CD8-positive, alpha-beta memory T cell (primary cell): Measurements from ENCODE around the gene SNX20. TPM values are rescaled to one million over a fixed set of nuclear protein-coding genes. Genes with fewer than 3 reads are reported as not detected.
A peak's percentile ranks its signal among the peaks of the same experiment; 100 is the strongest.

Source experiments
- CTCF ChIA-PET: fragments of 350-600 bp; sonication (Branson Sonifier 250); formaldehyde crosslinking; loops from one replicate; lab custom pipeline; 2021; ENCODE audit warnings: antibody characterized with exemption; lab: Charles Lee
- POLR2A ChIA-PET: fragments of 350-600 bp; sonication (Branson Sonifier 250); formaldehyde crosslinking; loops from one replicate; lab custom pipeline; 2021; ENCODE audit warnings: antibody characterized with exemption; lab: Charles Lee
- DNase-seq, 5 donors: peaks; one replicate each; pipeline versions ENCODE4 v3.0.0 to v3.0.0-alpha.2; 2020 to 2022; ENCODE audit warnings: mixed read lengths in 1 of 5
- H3K27ac ChIP-seq: one replicate; pipeline ENCODE4 v1.7.0; 2013; ENCODE audit warnings: low read depth, mild to moderate bottlenecking, low read length, moderate library complexity
- H3K27me3 ChIP-seq: 2 replicates; pipeline ENCODE4 v1.7.0; 2013; ENCODE audit warnings: low read length, mild to moderate bottlenecking; ENCODE audit not compliant: insufficient read depth, poor library complexity, severe bottlenecking
- H3K36me3 ChIP-seq: 2 replicates; pipeline ENCODE4 v1.7.0; 2013; ENCODE audit warnings: mild to moderate bottlenecking, low read length, moderate library complexity; ENCODE audit not compliant: insufficient read depth
- H3K4me1 ChIP-seq: 2 replicates; pipeline ENCODE4 v1.7.0; 2013; ENCODE audit warnings: mild to moderate bottlenecking, low read length, moderate library complexity; ENCODE audit not compliant: insufficient read depth
- H3K4me3 ChIP-seq: 2 replicates; pipeline ENCODE4 v1.7.0; 2013; ENCODE audit warnings: mild to moderate bottlenecking, low read length
- H3K9me3 ChIP-seq: 2 replicates; pipeline ENCODE4 v1.7.0; 2013; ENCODE audit warnings: mild to moderate bottlenecking, low read length
- H3K27ac Mint-ChIP-seq, 8 donors: one replicate each; pipeline ENCODE4 v1.8.0; 2020 to 2021; ENCODE audit warnings: mixed read lengths in 8 of 8, mild to moderate bottlenecking in 6 of 8, inconsistent platforms in 3 of 8, moderate library complexity in 3 of 8
- H3K27me3 Mint-ChIP-seq, 2 donors: one replicate each; pipeline ENCODE4 v1.8.0; 2020 to 2021; ENCODE audit warnings: mixed read lengths in 2 of 2, mild to moderate bottlenecking in 1 of 2, moderate library complexity in 1 of 2
- H3K36me3 Mint-ChIP-seq, 3 donors: one replicate each; pipeline ENCODE4 v1.8.0; 2020 to 2021; ENCODE audit warnings: mixed read lengths in 3 of 3, inconsistent platforms in 1 of 3, mild to moderate bottlenecking in 1 of 3
- H3K4me1 Mint-ChIP-seq, 3 donors: one replicate each; pipeline ENCODE4 v1.8.0; 2020 to 2021; ENCODE audit warnings: mixed read lengths in 3 of 3, inconsistent platforms in 1 of 3, mild to moderate bottlenecking in 1 of 3
- H3K4me3 Mint-ChIP-seq, 7 donors: one replicate each; pipeline ENCODE4 v1.8.0; 2020 to 2021; ENCODE audit warnings: mixed read lengths in 7 of 7, mild to moderate bottlenecking in 6 of 7, moderate library complexity in 4 of 7, inconsistent platforms in 2 of 7
- H3K9me3 Mint-ChIP-seq, 5 donors: one replicate each; pipeline ENCODE4 v1.8.0; 2020 to 2022; ENCODE audit warnings: mixed read lengths in 5 of 5, mild to moderate bottlenecking in 3 of 5, moderate library complexity in 2 of 5, inconsistent platforms in 1 of 5
- polyA plus RNA-seq: library from polyadenylated mRNA; unstranded; fragments of 300-500 nt; fragmentation: Illumina TruSeq; gene quantifications from one replicate; pipeline ENCODE4 v1.2.3, GENCODE V29; 2021
- total RNA-seq, 2 experiments: library from RNA; stranded (reverse); gene quantifications; one replicate each; pipeline ENCODE4 v1.2.3, GENCODE V29; 2021

Gene SNX20
- total and polyA plus RNA-seq, 3 experiments from 2014 or later = 25.0 to 61.7 (median 27.8) TPM

DNA sequence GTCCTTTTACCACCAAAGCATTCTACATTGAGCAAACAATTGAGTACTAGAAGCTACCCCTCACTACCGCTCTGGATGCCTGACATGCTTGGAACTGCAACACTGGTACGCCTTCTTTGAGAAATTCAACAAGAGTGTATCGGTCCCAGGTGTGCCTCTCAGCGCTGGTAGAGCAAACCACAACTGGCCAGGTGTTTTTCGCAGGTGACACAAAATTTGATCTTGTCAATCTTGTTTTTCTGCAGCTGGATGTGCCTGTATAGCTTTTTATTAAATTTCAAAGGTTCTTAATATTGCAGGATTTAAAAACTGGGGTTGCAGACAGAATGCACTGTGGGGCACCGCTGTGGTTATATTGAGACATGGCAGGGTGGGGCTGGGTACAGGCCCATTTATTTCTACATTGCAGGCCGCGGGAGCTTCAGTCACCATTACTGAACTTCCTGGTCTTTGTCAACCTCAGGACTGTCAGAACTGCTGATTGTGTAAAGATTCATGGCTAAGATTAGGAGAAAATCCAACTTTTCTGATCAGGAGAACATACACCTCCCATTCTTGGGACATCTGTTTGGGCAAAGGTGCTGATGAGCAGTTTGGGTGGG lies 4.5 kb upstream of the SNX20 start:
- Mint-ChIP-seq H3K4me1 (peaks cover 51 to 61% (median 56%) of the 10 kb centered on the region in 3 donors), H3K4me3 (peak overlapping the region; percentile 33 to 78 (median 65)), H3K27me3 (no peaks in the 10 kb centered on the region), H3K9me3 (no peaks in the 10 kb centered on the region), H3K36me3 (peaks cover 0 to 6% (median 0%) of the 10 kb centered on the region in 3 donors), H3K27ac (peak overlapping the region; percentile 85 to 97 (median 93))
- DNase-seq = no peak
- no peak overlapping the region for H3K27ac ChIP-seq
- POLR2A ChIA-PET = interaction anchor here (0.9 to 1.5 kb wide), 4 partner anchors 11 to 61 kb away, joined by 3 to 6 read pairs (median 4); no protein-coding TSS in a partner anchor
- H3K4me1 ChIP-seq = peaks cover 54% of the 10 kb centered on the region
- CTCF ChIA-PET = interaction anchor here (1.0 to 4.9 kb wide), 6 partner anchors 10 to 121 kb away, joined by 3 to 31 read pairs (median 5); no protein-coding TSS in a partner anchor
- H3K4me3 ChIP-seq = no peak overlapping the region
- no peaks in the 10 kb centered on the region for H3K9me3 ChIP-seq
- no peaks in the 10 kb centered on the region for H3K36me3 ChIP-seq
- H3K27me3 ChIP-seq = no peaks in the 10 kb centered on the region

DNA sequence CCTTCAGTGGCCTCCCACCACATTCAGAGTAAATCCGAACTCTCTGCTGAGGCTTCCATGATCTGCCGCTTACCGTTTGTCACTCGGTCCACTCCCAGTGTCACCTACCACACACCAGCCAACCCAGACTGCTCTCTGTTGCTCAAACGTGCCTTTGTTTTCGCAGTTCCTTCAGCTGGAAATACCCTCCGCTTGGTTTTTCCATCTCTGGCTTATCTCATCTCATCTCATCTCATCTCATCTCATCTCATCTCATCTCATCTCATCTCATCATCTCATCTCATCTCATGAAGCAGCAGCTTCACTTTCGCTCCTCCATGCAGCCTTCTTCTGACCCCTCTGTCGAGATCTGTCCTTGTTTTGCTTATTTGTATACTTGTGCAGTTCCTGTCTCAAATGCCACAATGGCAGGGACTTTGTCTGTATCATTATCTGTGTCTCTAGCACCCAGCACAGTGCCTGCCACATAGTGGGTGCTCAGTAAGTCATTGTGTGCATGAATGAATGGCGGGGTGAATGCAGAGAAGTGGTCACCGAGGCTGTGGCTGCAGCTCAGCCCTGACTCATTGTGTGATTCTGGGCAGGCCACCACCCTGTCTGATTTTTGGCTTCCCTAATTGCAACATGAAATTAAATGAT lies 3.8 kb upstream of the SNX20 start:
- Histone ChIP-seq H3K9me3 (no peaks in the 10 kb centered on the region), H3K36me3 (no peaks in the 10 kb centered on the region), H3K4me3 (peak overlapping the region; percentile 16), H3K4me1 (peaks cover 61% of the 10 kb centered on the region), H3K27ac (peak overlapping the region; percentile 48), H3K27me3 (no peaks in the 10 kb centered on the region)
- H3K36me3 Mint-ChIP-seq = peaks cover 0 to 10% (median 0%) of the 10 kb centered on the region in 3 donors
- POLR2A ChIA-PET = interaction anchor here (0.9 to 1.5 kb wide), 4 partner anchors 11 to 62 kb away, joined by 3 to 6 read pairs (median 4); no protein-coding TSS in a partner anchor
- peak overlapping the region; percentile 33 to 94 (median 68) for H3K4me3 Mint-ChIP-seq
- H3K27me3 Mint-ChIP-seq = no peaks in the 10 kb centered on the region
- DNase-seq = no peak
- no peaks in the 10 kb centered on the region for H3K9me3 Mint-ChIP-seq
- H3K4me1 Mint-ChIP-seq = peaks cover 55 to 66% (median 61%) of the 10 kb centered on the region in 3 donors
- H3K27ac Mint-ChIP-seq = peak overlapping the region; percentile 85 to 97 (median 93)
- CTCF ChIA-PET = interaction anchor here (1.0 to 4.9 kb wide), 4 partner anchors 10 to 19 kb away, joined by 4 to 31 read pairs (median 14); no protein-coding TSS in a partner anchor

DNA sequence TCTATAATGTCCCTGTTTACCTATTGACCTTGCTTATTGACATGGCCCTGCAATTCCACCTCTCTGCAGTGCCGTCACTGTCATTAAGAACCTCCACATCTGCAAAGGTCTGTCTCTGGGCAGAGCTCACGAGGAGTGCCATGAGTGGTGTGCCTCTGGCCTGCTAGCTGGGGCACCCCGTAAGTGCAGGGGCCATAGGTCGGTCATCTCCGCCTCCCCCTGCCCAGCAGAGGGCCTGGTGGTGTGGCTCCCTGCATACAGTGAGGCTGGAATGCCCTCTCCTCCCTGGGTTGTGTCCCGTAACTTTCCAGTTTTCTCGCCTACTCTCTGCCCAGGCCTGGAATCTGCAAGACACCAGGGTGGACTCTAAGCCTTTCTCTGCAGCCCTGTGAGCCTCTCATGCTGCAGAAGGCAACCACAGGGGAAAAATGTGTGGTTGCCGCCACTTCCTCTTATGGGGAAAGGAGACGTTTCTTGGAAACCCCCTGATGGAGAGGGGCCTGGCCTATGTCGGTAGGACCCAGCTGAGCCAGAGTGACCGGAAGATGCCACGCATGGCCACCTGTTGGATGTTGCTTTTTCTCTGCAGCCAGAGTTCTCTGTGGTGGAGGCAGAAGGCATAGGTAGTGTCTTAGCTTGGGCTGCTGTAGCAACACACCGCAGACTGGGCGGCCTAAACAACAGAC lies 2.7 kb upstream of the SNX20 start:
- Histone ChIP-seq H3K27ac (peak overlapping the region; percentile 48), H3K4me3 (peak overlapping the region; percentile 16), H3K4me1 (peaks cover 72% of the 10 kb centered on the region), H3K27me3 (no peaks in the 10 kb centered on the region), H3K9me3 (no peaks in the 10 kb centered on the region), H3K36me3 (peaks cover 3% of the 10 kb centered on the region)
- Mint-ChIP-seq H3K27me3 (no peaks in the 10 kb centered on the region), H3K36me3 (peaks cover 1 to 19% (median 1%) of the 10 kb centered on the region in 3 donors), H3K27ac (peak overlapping the region; percentile 85 to 97 (median 93)), H3K9me3 (no peaks in the 10 kb centered on the region), H3K4me1 (peaks cover 65 to 77% (median 72%) of the 10 kb centered on the region in 3 donors), H3K4me3 (peak overlapping the region; percentile 68 to 94 (median 78))
- ChIA-PET CTCF (interaction anchor here (0.8 to 4.9 kb wide), 6 partner anchors 12 to 328 kb away, joined by 3 to 31 read pairs (median 6); no protein-coding TSS in a partner anchor), POLR2A (interaction anchor here (1.0 to 1.5 kb wide), 3 partner anchors 13 to 63 kb away, joined by 3 to 5 read pairs (median 3); partner anchors contain the start of gene CYLD)
- DNase-seq = peak in 4 of 5 donors; percentile 33 to 74 (median 49)

DNA sequence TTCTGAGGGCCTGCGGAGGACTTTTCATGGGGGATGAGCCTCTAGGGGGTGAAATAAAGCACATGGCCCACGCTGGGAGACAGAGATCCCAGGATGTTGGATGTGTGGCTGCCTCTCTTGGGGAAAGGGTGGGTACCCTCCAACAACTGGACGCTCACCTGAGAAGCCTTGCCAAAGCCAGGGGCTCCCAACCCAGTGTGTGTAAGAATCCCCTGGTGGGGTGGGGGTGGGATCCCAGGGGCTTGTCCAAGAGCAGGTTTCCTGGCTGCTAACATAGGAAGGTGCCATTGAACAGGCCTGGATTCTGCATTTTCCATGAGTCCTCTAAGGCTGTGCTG lies 587 bp downstream of the SNX20 start:
- no peak for DNase-seq
- ChIA-PET CTCF (interaction anchor here (1.0 to 8.9 kb wide), 12 partner anchors 9 to 470 kb away, joined by 3 to 116 read pairs (median 5); partner anchors contain the start of genes CYLD and NKD1), POLR2A (interaction anchor here (1.0 to 2.1 kb wide), 7 partner anchors 9 to 66 kb away, joined by 4 to 16 read pairs (median 10); partner anchors contain the start of gene CYLD)
- Mint-ChIP-seq H3K4me1 (peaks cover 75 to 88% (median 88%) of the 10 kb centered on the region in 3 donors), H3K4me3 (peak overlapping the region; percentile 91 to 99 (median 93)), H3K36me3 (peaks cover 17 to 52% (median 17%) of the 10 kb centered on the region in 3 donors), H3K27me3 (no peaks in the 10 kb centered on the region), H3K27ac (peak overlapping the region; percentile 90 to 98 (median 97)), H3K9me3 (no peaks in the 10 kb centered on the region)
- no peaks in the 10 kb centered on the region for H3K9me3 ChIP-seq
- peak overlapping the region; percentile 74 for H3K27ac ChIP-seq
- H3K27me3 ChIP-seq = no peaks in the 10 kb centered on the region
- peaks cover 24% of the 10 kb centered on the region for H3K36me3 ChIP-seq
- peaks cover 87% of the 10 kb centered on the region for H3K4me1 ChIP-seq
- H3K4me3 ChIP-seq = peak overlapping the region; percentile 89

DNA sequence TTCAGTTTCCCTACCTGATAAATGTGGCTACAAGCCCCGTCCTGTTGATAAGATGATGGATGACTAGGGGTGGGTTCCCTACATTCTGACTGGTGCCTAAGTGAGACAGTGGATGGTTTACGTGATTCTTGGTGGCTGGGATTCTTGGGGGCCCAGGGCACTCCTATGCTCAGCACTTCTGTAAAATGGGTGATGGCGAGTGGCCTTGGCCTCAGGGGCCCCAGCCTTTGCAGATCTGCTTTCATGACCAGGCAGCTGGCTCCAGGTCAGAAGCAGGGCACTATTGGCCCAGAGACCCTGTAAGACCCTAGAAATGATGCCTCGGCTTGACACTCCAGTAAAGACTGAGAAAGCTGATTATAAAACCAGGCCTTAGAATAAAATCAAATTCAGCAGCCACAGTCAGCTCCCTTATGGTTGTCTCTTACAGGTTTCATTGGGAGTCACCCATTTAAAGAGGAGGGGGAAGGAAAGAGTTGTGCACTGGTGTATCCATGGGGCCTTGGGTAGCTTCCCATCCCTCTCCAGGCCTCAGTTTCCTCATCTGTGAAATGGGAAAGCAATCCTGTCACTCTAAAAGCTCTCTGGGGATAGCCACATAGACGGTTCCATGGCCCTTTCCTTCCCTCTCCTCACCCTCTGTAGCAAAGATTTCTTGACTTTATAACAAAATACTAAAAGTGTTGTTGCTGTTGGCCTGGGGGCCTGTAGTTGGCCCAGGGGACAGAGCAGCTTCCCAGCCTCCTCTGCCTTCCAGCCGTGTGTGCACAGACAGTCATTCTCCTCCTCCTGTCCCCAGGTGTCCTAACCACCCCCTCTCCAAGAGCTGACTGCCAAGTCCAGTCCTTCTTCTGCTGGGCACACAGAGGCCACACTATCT lies 1.2 kb downstream of the SNX20 start:
- POLR2A ChIA-PET = interaction anchor here (0.5 to 2.1 kb wide), 5 partner anchors 8 to 65 kb away, joined by 3 to 16 read pairs (median 7); no protein-coding TSS in a partner anchor

DNA sequence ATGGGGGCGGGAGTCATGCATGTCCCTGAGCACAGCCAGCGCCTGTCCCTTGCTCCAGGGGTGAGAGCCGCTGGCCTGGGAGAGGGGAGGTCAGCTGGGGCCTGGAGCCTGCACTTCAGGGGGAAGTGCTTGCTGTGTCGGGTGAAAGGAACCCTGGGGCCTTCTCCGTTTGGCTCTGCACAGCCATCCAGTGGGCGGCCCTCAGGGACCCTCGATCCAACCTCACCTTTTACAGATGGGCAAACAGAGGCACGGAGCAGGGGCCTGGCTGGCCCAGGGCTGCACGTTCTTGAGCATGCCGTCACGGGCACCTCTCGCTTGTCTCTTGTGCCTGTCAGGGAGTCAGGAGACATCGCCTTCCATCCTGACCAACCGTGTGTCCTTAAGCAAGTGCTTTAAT lies 1.8 kb downstream of the SNX20 start:
- Mint-ChIP-seq H3K36me3 (peaks cover 25 to 64% (median 28%) of the 10 kb centered on the region in 3 donors), H3K27me3 (no peaks in the 10 kb centered on the region), H3K9me3 (peaks cover 0 to 7% (median 0%) of the 10 kb centered on the region in 5 donors), H3K4me3 (peak overlapping the region; percentile 91 to 99 (median 93)), H3K4me1 (peaks cover 62 to 75% (median 75%) of the 10 kb centered on the region in 3 donors), H3K27ac (peak overlapping the region; percentile 90 to 98 (median 97))
- H3K27me3 ChIP-seq = no peaks in the 10 kb centered on the region
- H3K4me1 ChIP-seq = peaks cover 75% of the 10 kb centered on the region
- CTCF ChIA-PET = interaction anchor here (1.0 to 8.9 kb wide), 6 partner anchors 8 to 67 kb away, joined by 3 to 116 read pairs (median 6); partner anchors contain the start of gene CYLD
- H3K9me3 ChIP-seq = no peaks in the 10 kb centered on the region
- POLR2A ChIA-PET = interaction anchor here (0.5 to 1.0 kb wide), 2 partner anchors 19 to 66 kb away, joined by 3 to 11 read pairs; no protein-coding TSS in a partner anchor
- H3K4me3 ChIP-seq = peak overlapping the region; percentile 89
- DNase-seq = no peak
- H3K27ac ChIP-seq = peak overlapping the region; percentile 74
- peaks cover 36% of the 10 kb centered on the region for H3K36me3 ChIP-seq

More for the DNA sequence above, 1.2 kb downstream of the SNX20 start:
- CTCF ChIA-PET = interaction anchor here (1.4 to 8.9 kb wide), 4 partner anchors 8 to 469 kb away, joined by 3 to 116 read pairs (median 12); no protein-coding TSS in a partner anchor
- DNase-seq = no peak
- H3K4me1 ChIP-seq = peaks cover 81% of the 10 kb centered on the region
- H3K36me3 Mint-ChIP-seq = peaks cover 23 to 58% (median 23%) of the 10 kb centered on the region in 3 donors
- no peaks in the 10 kb centered on the region for H3K9me3 ChIP-seq
- H3K27ac ChIP-seq = peak overlapping the region; percentile 74
- no peaks in the 10 kb centered on the region for H3K27me3 Mint-ChIP-seq
- H3K9me3 Mint-ChIP-seq = peaks cover 0 to 3% (median 0%) of the 10 kb centered on the region in 5 donors
- H3K4me3 ChIP-seq = peak overlapping the region; percentile 89
- peak overlapping the region; percentile 90 to 98 (median 97) for H3K27ac Mint-ChIP-seq
- peak overlapping the region; percentile 91 to 99 (median 93) for H3K4me3 Mint-ChIP-seq
- H3K4me1 Mint-ChIP-seq = peaks cover 69 to 82% (median 81%) of the 10 kb centered on the region in 3 donors
- H3K36me3 ChIP-seq = peaks cover 30% of the 10 kb centered on the region
- H3K27me3 ChIP-seq = no peaks in the 10 kb centered on the region
